Measurements from ENCODE around the gene ZNF397.
"Not testable (repeated sequence)": the region's sequence is repeated elsewhere in the genome, so short reads cannot be mapped to it uniquely, and the experiment has no call there.

ZNF397 gene

DNA sequence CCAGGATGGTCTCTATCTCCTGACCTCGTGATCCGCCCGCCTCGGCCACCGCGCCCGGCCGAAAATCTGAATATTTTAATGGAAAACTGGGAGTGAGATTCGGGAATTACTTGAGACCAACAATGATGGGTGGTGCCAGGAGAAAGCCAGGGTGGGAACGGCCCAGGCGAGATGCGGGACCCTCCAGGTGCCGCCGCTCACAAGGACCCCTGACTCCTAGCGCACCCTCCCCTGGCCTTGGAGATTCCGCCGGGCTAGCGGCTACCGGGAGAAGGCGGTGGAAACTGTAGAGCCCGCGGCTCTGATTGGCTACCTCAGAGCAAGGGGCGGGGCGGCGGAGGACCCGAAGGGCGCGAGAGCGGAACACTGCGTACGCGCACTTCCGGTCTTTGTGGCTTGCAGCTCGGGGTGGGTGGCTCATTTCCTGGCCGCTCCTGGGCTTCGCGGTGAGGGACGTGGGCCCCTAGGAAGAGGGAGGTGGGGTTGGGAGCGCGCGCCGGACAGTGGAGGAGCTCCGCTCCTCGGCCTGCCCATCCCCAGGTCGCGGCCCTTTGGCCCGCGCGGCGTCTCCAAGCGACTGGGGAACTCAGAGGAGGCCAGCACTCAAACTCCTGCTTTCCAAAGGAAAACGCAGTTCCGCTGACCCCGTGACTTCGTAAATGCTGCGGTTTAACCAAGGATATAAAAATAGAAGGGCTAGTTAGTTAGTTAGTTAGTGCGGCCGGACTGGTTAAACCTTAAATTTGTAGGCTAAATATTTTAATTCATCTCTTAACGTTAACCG, at the start of gene ZNF397:
Gene ZNF397, plus strand, starts transcription at position 371 of the 784 bp plus-strand sequence. CDS start 1,437 bp downstream, outside the sequence.
- DNase-seq (ENCODE audit: low read depth in 2 of 3, low spot score in 1 of 3) = peak; percentile 92 to 97 (median 92)

DNA sequence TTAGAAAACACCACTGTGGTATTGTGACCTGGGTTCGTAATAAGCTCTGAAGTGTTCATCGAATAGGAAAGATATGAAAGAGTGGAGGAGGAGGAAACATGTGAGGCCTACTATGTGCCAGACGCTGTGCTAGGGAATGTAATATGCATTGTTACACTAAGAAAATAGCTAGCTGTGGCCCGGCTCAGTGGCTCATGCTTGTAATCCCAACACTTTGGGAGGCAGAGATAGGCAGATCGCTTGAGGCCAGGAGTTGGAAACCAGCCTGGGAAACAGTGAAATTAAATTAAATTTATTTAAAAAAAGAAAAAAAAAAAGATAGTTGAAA, 49.2 kb upstream of the ZNF397 start:
- no peak for DNase-seq (ENCODE audit: low read depth in 2 of 3, low spot score in 1 of 3)

DNA sequence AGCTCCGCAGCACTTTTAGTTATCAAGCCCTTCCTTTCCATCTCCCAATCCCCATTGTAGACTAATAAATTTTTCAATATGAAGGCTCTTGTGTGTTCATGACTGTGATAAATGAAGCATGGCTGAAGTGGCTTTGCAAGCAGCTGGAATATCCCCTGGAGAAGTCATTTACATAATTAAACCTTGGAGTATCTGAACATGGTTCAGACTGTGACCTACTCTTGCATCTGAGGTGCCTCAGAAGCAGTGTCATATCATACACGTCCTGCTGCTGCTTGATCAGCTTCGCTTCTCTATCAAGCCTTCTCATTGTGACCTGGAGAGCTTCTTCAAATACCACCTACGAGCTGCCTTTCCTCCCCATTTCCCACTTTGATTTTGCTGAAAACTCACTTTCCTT, 48.4 kb upstream of the ZNF397 start:
- no peak for DNase-seq (ENCODE audit: low read depth in 2 of 3, low spot score in 1 of 3)

DNA sequence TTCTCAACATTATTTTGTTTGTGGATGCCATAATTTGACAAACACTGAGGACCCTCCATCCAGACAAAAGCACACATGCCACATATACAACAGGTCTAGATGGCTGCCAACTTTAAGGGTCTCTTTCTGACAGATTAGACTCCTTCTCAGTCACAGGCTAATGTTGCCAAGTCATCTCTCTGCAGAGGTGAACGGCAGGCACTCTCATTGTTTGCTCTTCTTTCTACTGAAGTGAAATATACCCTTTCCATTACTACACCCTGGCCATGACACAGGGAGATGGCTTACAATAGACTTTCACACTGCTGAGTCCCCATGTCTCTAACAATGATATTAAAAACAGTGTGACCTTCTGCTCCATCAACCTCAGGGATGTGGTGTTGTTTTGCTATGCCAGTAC, 47.5 kb upstream of the ZNF397 start:
- DNase-seq (ENCODE audit: low read depth in 2 of 3, low spot score in 1 of 3) = no peak

DNA sequence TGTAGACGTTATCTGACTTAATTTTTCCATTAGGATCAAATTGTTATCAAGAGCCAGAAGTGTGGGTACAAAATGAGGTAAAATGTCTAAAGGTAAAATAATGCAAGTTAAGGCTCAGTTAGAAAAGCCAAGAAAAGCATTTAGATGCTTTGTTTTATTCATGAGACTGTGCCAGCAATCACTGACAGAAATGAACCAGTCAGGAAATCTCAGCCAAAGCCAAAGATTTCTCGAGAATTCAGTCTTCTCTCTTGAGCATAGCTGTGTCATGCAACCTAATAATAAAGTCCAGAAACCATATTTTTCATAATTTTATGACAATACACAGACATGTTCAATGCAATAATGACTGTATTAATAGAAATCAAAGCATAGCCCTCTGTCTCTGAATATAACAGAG, 43.5 kb upstream of the ZNF397 start:
- no peak for DNase-seq (ENCODE audit: low read depth in 2 of 3, low spot score in 1 of 3)

DNA sequence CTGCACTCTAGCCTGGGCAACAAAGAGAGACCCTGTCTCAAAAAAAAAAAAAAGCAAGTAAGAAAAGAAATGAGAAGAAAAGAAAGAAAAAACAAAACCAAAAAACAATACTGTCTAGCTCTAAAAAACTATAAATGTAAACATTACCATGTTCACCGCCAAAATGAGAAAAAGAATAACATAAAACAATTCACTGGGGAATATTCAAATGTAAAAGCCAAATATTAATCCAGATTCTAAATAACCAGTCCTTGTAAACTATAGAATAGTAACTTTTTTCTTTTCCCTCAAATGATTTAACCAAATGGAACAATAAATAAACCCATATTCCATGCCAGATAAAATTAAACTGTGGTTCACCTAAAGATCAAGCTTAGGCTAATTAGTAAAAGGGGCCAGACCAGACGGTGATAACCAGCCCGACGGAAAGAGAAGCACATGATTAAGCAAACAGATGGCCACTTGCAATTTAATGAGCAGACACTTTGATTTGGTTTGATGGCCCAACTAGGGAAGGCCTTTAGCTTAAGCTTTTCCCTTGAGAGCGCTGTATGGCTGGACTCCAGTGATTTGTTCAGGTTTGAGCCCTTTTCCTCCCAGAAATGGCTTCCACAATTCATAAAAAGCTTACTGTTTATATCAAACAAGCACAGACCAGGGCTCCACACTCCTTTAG, 39.4 kb upstream of the ZNF397 start:
- no peak for DNase-seq (ENCODE audit: low read depth in 2 of 3, low spot score in 1 of 3)

DNA sequence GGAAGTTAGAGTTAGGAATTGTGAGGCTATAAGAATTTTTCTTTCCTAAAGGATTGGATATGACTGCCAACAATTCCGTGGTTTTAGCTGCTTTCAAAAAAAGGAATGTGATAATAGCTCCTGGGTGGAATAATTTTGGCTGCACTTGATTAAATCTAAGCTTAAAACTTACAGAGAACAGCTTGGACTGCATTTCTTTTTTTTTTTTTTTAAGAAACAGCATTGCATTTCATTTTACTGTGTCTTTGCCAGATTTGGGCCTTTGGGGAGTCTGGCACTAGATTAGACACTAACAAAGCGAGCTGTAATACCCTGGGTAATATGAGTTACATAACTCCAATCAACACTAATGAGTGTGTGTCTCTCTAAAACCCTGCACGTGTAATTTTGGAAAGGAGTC, 37.8 kb upstream of the ZNF397 start:
- no peak for DNase-seq (ENCODE audit: low read depth in 2 of 3, low spot score in 1 of 3)

DNA sequence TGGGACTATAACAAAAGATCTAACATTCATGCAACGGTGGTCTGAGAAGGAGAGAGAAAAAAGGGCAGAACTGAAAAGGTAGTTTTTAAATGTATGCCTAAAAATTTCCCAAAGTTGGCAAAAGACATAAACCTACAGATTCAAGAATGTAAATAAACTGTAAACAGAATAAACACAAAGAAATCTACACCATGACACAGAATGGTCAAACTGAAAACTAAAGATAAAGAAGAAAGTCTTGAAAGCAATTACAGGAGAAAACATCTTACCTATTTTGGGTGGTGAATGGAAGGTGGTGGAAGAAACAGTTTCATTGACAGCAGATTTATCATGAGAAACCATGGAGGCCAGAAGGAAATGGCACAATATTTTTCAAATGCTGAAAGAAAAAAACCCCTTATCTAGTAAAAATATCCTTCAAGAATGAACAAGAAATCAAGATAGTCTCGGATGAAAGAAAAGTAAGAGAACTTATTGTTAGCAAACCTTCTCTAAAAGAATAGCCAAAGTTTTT, 35.6 kb upstream of the ZNF397 start:
- DNase-seq (ENCODE audit: low read depth in 2 of 3, low spot score in 1 of 3) = no peak

DNA sequence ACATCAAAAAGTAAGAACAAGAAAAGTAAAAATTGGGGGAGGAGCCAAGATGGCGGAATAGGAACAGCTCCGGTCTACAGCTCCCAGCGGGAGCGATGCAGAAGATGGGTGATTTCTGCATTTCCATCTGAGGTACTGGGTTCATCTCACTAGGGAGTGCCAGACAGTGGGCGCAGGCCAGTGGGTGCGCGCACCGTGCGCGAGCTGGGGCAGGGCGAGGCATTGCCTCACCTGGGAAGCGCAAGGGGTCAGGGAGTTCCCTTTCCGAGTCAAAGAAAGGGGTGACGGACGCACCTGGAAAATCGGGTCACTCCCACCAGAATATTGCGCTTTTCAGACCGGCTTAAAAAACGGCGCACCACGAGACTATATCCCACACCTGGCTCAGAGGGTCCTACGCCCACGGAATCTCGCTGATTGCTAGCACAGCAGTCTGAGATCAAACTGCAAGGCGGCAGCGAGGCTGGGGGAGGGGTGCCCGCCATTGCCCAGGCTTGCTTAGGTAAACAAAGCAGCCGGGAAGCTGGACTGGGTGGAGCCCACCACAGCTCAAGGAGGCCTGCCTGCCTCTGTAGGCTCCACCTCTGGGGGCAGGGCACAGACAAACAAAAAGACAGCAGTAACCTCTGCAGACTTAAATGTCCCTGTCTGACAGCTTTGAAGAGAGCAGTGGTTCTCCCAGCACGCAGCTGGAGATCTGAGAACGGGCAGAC, 34.9 kb upstream of the ZNF397 start:
- DNase-seq (ENCODE audit: low read depth in 2 of 3, low spot score in 1 of 3) = not testable (repeated sequence)

DNA sequence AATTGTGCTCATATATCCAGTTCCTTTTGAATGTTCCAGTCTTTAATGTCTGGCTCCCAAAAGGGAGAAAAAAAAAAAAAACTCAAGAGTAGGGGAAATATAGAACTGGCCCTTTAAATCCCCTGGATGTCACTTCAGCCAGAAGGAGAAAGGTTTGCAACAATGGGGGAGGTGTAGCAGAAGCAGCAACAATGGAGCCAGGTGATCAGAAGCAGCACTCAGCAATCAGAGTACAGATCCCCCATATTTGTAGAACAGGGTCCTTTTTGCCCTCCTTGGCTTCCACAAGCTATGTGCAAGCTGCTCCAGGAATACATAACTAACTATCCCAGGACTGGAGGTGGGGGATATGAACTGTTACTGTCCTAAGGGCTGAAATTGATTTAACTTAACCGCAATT, 25.8 kb upstream of the ZNF397 start:
- DNase-seq (ENCODE audit: low read depth in 2 of 3, low spot score in 1 of 3) = no peak

DNA sequence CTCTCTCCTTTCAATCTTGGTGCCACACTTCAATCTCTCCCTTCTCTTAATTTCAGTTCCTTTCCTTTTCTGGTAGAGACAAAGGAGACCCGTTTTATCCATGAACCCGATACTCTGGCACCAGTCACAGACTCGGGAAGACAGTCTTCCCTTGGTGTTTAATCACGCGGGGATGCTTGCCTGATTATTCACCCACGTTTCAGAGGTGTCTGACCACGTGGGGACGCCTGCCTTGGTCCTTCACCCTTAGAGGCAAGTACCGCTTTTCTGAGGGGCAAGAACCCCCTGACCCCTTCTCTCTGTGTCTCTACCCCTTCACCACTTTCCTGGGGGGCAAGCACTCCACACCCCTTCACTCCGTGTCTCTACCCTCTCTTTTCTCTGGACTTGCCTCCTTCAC, 24.2 kb upstream of the ZNF397 start:
- not testable (repeated sequence) for DNase-seq (ENCODE audit: low read depth in 2 of 3, low spot score in 1 of 3)

DNA sequence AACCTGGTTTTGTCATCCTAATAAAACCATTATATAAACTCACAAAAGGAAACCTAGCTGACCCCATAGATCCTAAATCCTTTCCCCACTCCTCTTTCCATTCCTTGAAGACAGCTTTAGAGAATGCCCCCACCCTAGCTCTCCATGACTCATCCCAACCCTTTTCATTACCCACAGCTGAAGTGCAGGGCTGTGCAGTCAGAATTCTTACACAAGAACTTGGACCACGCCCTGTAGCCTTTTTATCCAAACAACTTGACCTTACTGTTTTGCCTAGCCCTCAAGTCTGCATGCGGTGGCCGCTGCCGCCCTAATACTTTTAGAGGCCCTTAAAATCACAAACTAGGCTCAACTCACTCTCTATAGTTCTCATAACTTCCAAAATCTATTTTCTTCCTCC, 21.5 kb upstream of the ZNF397 start:
- DNase-seq (ENCODE audit: low read depth in 2 of 3, low spot score in 1 of 3) = not testable (repeated sequence)

DNA sequence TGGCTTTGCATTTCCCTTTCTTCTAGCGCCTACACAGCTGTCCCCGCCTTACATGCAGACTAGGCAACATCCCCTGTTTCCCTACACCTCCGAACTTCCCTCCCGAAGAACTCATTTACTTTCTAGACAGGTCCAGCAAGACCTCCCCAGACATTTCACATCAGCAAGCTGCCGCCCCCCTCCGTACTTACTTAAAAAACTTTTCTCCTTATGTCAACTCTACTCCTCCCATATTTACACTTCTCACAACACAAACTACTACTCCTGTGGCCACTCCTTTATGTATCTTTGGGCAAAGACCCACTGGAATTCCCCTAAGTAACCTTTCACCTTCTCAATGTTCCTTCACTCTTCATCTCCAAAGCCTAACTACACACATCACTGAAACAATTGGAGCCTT, 20.4 kb upstream of the ZNF397 start:
- DNase-seq (ENCODE audit: low read depth in 2 of 3, low spot score in 1 of 3) = no peak

DNA sequence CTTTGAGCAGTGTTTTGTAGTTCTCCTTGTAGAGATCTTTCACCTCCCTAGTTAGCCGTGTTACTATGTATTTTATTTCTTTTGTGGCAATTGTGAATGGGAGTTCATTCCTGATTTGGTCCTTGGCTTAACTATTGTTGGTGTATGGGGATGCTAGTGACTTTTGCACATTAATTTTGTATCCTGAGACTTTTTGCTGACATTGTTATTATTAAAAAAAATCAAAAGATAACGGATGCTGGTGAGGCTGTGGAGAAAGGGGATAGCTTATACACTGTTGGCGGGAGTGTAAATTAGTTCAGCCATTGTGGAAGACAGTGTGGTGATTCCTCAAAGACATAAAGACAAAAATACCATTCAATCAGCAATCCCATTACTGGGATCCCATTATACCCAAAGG, 17.0 kb upstream of the ZNF397 start:
- DNase-seq (ENCODE audit: low read depth in 2 of 3, low spot score in 1 of 3) = no peak

DNA sequence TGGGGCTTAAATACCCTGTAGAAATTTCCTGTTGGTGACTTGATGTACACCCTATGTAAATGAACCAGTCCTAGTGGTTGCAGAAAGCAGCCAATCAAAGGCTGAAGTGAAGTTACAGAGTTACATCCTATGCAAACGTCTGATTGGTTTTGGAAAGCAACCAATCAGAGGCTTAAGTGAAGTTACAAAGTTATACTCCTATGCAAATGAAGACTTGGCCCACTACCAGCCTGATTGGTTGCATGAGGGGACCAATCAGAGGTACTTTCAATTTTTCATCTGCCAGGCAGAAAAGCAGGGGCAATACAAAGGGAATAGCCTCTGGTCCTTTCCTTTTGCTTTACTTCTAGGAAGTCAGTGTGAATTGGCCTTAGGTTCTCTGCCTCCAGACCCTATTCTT, 13.6 kb upstream of the ZNF397 start:
- no peak for DNase-seq (ENCODE audit: low read depth in 2 of 3, low spot score in 1 of 3)

DNA sequence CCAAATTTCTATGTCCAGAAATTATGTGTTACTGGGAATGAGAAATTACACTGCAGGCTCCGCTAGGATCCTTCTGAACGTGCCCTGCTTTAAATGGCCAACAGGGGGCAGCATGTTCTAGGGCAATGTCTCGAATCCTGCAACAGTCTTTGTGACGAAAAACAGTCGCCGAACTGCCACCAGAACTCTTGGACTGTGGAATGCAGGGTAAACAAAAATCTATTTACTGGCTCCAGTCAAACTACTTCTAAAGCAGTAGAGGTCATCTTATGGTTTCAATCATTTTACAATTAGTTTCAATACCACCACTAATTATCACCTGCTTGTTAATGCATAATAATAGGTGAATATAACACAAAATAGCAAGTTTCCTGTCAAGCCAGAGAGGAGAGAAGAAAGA, 9.8 kb upstream of the ZNF397 start:
- DNase-seq (ENCODE audit: low read depth in 2 of 3, low spot score in 1 of 3) = peak; percentile 61 to 82 (median 70)

DNA sequence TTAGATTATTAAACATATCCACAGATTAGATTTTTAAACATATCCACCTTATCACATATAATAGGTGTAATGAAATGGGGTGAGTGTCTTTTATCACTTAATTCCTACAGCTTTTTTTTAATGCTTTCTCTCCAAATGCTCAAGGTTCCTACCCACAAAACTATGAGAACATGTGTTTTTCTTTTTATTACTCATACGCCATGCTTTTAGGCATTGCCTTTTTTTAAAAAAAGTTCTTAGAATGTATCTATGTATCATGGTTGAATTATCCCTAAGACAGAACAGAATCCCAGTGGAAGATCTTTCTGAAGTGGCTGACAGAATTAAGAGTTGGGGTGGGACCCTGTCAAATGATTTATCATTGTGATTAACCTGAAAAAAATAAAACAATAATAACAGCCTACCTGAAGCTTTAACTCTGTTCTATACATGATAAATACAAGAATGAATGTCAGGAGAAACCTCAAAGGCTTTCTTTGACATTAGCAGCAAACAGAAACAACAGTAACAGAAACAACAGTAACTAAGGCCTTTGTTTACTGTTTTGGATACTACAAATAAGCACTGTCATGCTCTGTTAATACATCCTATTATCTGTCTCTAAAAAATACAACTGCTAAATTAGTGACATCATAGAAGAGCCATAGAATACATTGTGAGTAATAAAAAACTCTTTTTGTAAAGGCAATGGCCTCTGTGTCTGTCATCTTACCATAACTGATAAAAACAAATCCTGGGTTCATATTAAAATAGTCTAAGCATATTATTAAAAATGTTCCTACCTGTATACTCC, 4.1 kb upstream of the ZNF397 start:
- DNase-seq (ENCODE audit: low read depth in 2 of 3, low spot score in 1 of 3) = no peak

DNA sequence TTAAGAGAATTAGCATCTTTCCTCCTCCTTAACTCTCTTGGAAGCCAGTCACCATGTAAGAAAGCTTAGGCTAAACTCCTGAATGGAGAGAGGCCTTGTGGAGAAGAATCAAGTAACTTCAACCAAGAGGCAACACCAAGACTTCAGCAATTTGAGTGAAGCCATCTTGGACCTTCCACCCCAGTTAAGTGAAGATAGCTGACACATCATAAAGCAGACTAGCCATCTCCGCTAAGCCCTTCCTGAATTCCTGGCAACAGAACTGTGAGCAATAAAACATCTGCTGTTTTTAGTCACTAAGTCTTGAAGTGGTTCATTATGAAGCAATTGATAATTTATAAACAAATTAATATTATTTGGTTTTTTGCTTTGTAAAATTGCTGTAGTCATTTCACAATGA, 1.5 kb upstream of the ZNF397 start:
- DNase-seq (ENCODE audit: low read depth in 2 of 3, low spot score in 1 of 3) = no peak

DNA sequence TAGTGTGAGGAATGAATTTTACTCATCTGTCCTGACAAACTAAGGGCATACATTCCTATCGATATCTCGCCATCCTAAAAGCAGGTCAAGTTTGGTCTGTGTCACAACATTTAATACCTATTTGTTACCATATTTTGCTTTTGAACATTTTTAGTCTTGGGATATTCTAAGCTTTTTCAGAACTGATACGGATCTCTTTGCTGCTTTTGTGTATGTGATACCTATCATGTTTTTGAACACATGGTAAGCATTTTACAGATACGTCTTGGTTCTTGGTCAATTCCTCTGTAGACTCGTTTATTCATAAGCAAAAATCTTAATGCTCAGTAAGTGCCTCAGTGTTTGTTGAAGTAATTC, 592 bp downstream of the ZNF397 start:
- DNase-seq (ENCODE audit: low read depth in 2 of 3, low spot score in 1 of 3) = no peak

DNA sequence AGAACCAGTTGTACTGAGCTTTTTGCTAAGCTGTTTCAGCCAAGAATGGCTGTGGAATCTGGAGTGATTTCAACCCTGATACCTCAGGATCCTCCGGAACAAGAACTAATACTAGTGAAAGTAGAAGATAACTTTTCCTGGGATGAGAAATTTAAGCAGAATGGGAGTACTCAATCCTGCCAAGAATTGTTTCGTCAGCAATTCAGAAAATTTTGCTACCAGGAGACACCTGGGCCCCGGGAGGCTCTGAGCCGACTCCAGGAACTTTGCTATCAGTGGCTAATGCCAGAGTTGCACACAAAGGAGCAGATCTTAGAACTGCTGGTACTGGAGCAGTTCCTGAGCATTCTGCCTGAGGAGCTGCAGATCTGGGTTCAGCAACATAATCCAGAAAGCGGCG, 1.6 kb downstream of the ZNF397 start:
- DNase-seq (ENCODE audit: low read depth in 2 of 3, low spot score in 1 of 3) = no peak

DNA sequence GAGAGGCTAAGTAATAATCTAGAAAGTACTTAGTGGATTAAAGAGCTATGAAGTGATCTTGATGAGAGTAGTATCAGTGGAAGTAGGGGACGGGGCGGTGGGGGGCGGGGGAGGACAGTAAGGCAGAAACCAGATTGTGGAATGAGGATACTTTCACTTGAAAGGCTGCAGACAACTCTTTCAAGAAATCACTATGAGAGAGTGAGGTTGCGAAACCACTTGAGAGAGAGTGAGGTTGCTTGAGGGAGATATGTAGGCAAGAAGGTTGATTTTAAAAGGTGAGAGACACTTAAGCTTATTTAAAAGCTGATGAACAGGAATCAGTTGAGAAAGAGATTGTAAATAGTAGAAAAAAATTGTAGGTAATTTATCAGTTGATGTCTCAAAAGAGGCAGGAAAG, 3.8 kb downstream of the ZNF397 start:
- DNase-seq (ENCODE audit: low read depth in 2 of 3, low spot score in 1 of 3) = no peak

All from stimulated activated CD4-positive, alpha-beta T cell treated with anti-CD3 and anti-CD28 coated beads, Interleukin-12 subunit alpha, Interleukin-12 subunit beta, amount 100 ng/mL, for 48 hours (primary cell).